OCI-LY3 (cell line): ENCODE results near the gene LRRIQ3.

Source experiments
- H2AFZ ChIP-seq: fragments of 200-600, 300-600 bp; shearing (Covaris generic); 2 replicates; pipeline ENCODE4 v1.6.0; 2014; ENCODE audit warnings: antibody characterized with exemption, low read depth, low read length
- H3K27ac ChIP-seq: fragments of 200-600, 300-600 bp; sonication (generic); 2 replicates; pipeline ENCODE4 v1.5.1; 2014; ENCODE audit warnings: mild to moderate bottlenecking, low read length, moderate library complexity, mixed read lengths
- H3K27me3 ChIP-seq: fragments of 200-600, 300-600 bp; sonication (generic); 2 replicates; pipeline ENCODE4 v1.6.1; 2014; ENCODE audit warnings: low read depth, low read length, mixed read lengths
- H3K36me3 ChIP-seq: fragments of 200-600, 300-600 bp; sonication (generic); replicated peaks from 2 replicates; pipeline ENCODE3; 2014; ENCODE audit warnings: low read depth, low read length, mixed read lengths
- H3K4me1 ChIP-seq: fragments of 300-600, 200-600 bp; sonication (generic); 2 replicates; pipeline ENCODE4 v1.6.1; 2014; ENCODE audit warnings: low read length, mixed read lengths
- H3K4me2 ChIP-seq: fragments of 200-600, 300-600 bp; sonication (generic); 2 replicates; pipeline ENCODE4 v1.6.1; 2014; ENCODE audit warnings: low read length, mixed read lengths
- H3K4me3 ChIP-seq: fragments of 300-600, 200-600 bp; sonication (generic); 2 replicates; pipeline ENCODE4 v1.5.1; 2014; ENCODE audit warnings: antibody characterized with exemption, mild to moderate bottlenecking, low read length, moderate library complexity
- H3K79me2 ChIP-seq: fragments of 300-600, 200-600 bp; shearing (Covaris generic); 2 replicates; pipeline ENCODE4 v1.6.1; 2014; ENCODE audit warnings: mild to moderate bottlenecking, low read length, mixed read lengths
- H3K9ac ChIP-seq: fragments of 300-600, 200-600 bp; shearing (Covaris generic); 2 replicates; pipeline ENCODE4 v1.6.0; 2014; ENCODE audit warnings: mild to moderate bottlenecking, low read length, moderate library complexity
- H3K9me3 ChIP-seq: fragments of 200-600, 300-600 bp; shearing (Covaris generic); 2 replicates; pipeline ENCODE4 v1.6.1; 2014; ENCODE audit warnings: low read length, mixed read lengths; ENCODE audit not compliant: insufficient read depth
- H4K20me1 ChIP-seq: fragments of 200-600, 300-600 bp; sonication (generic); 2 replicates; pipeline ENCODE4 v1.6.1; 2016; ENCODE audit warnings: low read length, mixed read lengths; ENCODE audit not compliant: insufficient read depth
- CTCF ChIP-seq: fragments of 200-600, 300-600 bp; sonication (generic); IDR thresholded peaks from 2 replicates; pipeline ENCODE4 v1.5.1; 2014; ENCODE audit warnings: antibody characterized with exemption, low read length, low read depth
- EZH2phosphoT487 ChIP-seq: fragments of 200-600 bp; shearing (Covaris generic); IDR thresholded peaks from 2 replicates; pipeline ENCODE4 v1.6.1; 2018; ENCODE audit warnings: antibody characterized with exemption, mixed run types, low read depth

The LRRIQ3 gene

GRCh38 chr1:74107394-74107793 lies 90.6 kb downstream of the LRRIQ3 start:
- TF ChIP-seq CTCF (no peak), EZH2phosphoT487 (no peak)
- H3K79me2 ChIP-seq = no peaks in the 10 kb centered on the region
- no peak overlapping the region for H3K4me3 ChIP-seq
- H2AFZ ChIP-seq = no peak overlapping the region
- no peaks in the 10 kb centered on the region for H3K9me3 ChIP-seq
- H4K20me1 ChIP-seq = no peaks in the 10 kb centered on the region
- H3K4me2 ChIP-seq = no peak overlapping the region
- no peak overlapping the region for H3K9ac ChIP-seq
- no peaks in the 10 kb centered on the region for H3K4me1 ChIP-seq
- no peaks in the 10 kb centered on the region for H3K27me3 ChIP-seq
- H3K36me3 ChIP-seq = no peaks in the 10 kb centered on the region
- no peak overlapping the region for H3K27ac ChIP-seq

DNA sequence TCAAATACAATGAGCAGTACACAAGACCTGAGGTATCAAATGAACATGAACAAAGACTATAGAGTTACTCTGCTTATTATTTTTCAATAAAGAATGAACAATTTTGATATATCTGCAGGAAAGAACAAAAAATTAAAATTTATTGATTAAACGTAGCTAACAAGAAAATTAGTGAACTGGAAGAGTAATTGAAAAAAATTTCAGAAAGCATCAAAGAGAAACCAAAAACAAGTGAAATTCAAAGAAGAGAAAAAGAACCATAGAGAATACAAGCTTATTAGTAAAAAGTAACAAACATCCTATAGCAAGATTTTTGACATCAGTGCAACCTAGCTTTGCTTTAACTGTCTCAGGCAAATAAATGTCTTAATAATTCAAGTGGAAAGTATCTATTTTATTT lies 106.6 kb downstream of the LRRIQ3 start:
- no peak overlapping the region for H3K9ac ChIP-seq
- H2AFZ ChIP-seq = no peak overlapping the region
- H3K36me3 ChIP-seq = no peaks in the 10 kb centered on the region
- H3K4me1 ChIP-seq = no peaks in the 10 kb centered on the region
- no peak overlapping the region for H3K27ac ChIP-seq
- no peaks in the 10 kb centered on the region for H4K20me1 ChIP-seq
- no peak for TF ChIP-seq EZH2phosphoT487
- no peak for TF ChIP-seq CTCF
- no peaks in the 10 kb centered on the region for H3K9me3 ChIP-seq
- no peaks in the 10 kb centered on the region for H3K79me2 ChIP-seq
- H3K4me3 ChIP-seq = no peak overlapping the region
- H3K4me2 ChIP-seq = no peak overlapping the region
- no peaks in the 10 kb centered on the region for H3K27me3 ChIP-seq

- H3K9me3 ChIP-seq = no peaks in the 10 kb centered on the region
- H3K79me2 ChIP-seq = no peaks in the 10 kb centered on the region
- H2AFZ ChIP-seq = no peak overlapping the region
- no peaks in the 10 kb centered on the region for H3K36me3 ChIP-seq
- TF ChIP-seq CTCF = no peak
- no peak for TF ChIP-seq EZH2phosphoT487
- H3K4me1 ChIP-seq = no peaks in the 10 kb centered on the region
- H3K27me3 ChIP-seq = no peaks in the 10 kb centered on the region
- H3K4me3 ChIP-seq = no peak overlapping the region
- no peak overlapping the region for H3K9ac ChIP-seq
- no peak overlapping the region for H3K4me2 ChIP-seq
- no peaks in the 10 kb centered on the region for H4K20me1 ChIP-seq
- no peak overlapping the region for H3K27ac ChIP-seq
Observed at GRCh38 chr1:74083128-74083527, 114.8 kb downstream of the LRRIQ3 start.

GRCh38 chr1:74065081-74065480 lies 132.9 kb downstream of the LRRIQ3 start:
- Histone ChIP-seq H3K9me3 (no peaks in the 10 kb centered on the region), H3K27me3 (no peaks in the 10 kb centered on the region), H4K20me1 (no peaks in the 10 kb centered on the region), H3K4me1 (no peaks in the 10 kb centered on the region), H3K36me3 (no peaks in the 10 kb centered on the region), H3K9ac (no peak overlapping the region), H3K79me2 (no peaks in the 10 kb centered on the region), H3K27ac (no peak overlapping the region), H2AFZ (no peak overlapping the region), H3K4me3 (no peak overlapping the region), H3K4me2 (no peak overlapping the region)
- TF ChIP-seq CTCF (no peak), EZH2phosphoT487 (no peak)
